ENCODE results near the gene RING1. TPM values are rescaled to one million over a fixed set of nuclear protein-coding genes. Genes with fewer than 3 reads are reported as not detected.
A peak's percentile ranks its signal among the peaks of the same experiment; 100 is the strongest.

RING1 gene
- total and polyA plus RNA-seq, 5 donors, result 30.4 to 38.2 (median 33.7) TPM

DNA sequence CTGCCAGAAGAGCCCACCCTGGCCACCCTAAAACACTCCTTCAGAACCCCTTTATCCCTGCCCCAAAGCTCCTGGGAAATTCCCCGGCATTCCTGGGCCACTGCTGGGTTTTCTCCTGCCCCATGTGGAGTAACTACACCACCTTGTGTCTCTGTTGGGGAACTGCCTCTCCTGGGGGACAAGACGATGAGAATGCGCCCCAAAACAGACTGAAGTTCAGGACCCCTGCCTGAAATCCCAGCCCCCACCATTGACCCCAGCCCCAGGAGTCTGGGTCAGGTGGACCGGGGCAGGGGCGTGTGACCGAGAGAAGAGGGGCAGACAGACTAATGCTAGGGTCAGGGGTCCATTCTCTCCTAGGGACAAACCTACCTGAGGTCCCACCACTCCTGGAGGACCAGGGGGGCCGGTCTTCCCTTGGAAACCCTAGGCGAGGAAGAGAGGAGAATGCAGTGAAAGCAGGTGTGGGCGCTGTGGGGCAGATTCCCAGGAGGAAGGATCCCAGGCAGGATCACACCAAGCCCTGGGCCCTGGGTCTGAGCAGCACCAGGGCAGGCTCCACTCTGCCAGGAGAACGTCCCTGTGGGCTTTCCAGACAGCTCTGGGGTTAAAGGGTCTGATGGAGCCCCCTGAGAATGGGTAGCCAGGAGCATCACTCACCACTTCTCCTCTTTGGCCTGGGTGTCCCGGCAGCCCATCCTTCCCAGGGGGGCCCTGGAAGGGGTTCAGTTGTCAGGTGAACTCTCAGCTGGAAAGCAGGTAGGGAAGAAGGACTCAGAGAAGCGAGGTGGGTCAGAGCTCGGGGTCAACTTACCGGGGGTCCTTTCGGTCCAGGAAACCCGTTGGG, 35.4 kb upstream of the RING1 start:
- Histone ChIP-seq H3K27me3 (ENCODE audit: control insufficient read depth, insufficient read depth) (no peaks in the 10 kb centered on the region), H3K27ac (ENCODE audit: low read length) (no peak overlapping the region), H3K4me3 (ENCODE audit: low read length) (no peak overlapping the region), H3K9me3 (ENCODE audit: control insufficient read depth, low read length) (no peaks in the 10 kb centered on the region), H3K4me1 (ENCODE audit: control insufficient read depth, insufficient read depth, low read length) (no peaks in the 10 kb centered on the region)
- DNase-seq (peak; percentile 8 to 30 (median 14)), ATAC-seq (no peak)
- WGBS, result 73% methylated on average over 16 of the region's 16 CpGs
- intact Hi-C loops (cut with DNase I), result loop anchor here in 2 of 4 donors (5.0 to 10.0 kb wide), 2 partner anchors 69 to 72 kb away; no protein-coding TSS in a partner anchor

DNA sequence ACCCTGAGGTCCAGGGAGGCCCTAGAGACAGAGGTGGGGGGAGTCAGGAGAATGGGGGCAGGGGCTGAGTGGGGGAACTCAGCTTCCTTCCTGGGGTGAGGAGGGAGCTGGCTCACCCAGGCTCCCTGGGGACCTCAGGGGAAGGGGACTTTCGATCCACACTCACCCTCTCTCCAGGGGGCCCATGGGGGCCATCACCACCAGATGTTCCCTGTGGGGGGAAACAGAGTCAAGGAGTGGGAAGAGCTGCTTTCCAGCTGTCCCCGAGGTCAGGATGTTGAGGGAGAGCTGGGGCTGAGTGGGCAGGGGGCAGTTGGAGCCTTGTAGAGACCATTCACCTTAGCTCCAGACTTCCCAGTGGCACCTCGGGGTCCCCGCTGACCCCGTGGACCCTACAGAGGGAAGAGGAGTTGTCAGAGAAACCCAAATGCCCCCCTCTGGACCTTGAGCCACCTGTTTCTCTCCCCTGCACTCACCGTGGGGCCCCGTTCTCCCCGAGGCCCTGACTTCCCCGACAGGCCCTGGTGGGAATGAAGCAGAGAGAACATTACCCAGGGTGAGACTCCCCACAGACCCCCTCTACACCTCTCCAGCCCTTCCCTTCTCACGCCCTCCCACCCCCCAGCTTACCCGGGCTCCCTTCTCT, 34.6 kb upstream of the RING1 start:
- DNase-seq, result peak; percentile 2 to 25 (median 11)
- WGBS, result 75% methylated on average over 11 of the region's 11 CpGs
- Histone ChIP-seq H3K9me3 (ENCODE audit: control insufficient read depth, low read length) (no peaks in the 10 kb centered on the region), H3K4me3 (ENCODE audit: low read length) (no peak overlapping the region), H3K4me1 (ENCODE audit: control insufficient read depth, insufficient read depth, low read length) (no peaks in the 10 kb centered on the region), H3K27me3 (ENCODE audit: control insufficient read depth, insufficient read depth) (no peaks in the 10 kb centered on the region), H3K27ac (ENCODE audit: low read length) (no peak overlapping the region)
- no peak for ATAC-seq
- intact Hi-C loops (cut with DNase I), result loop anchor here in 2 of 4 donors (5.0 to 10.0 kb wide), 2 partner anchors 69 to 71 kb away; no protein-coding TSS in a partner anchor

DNA sequence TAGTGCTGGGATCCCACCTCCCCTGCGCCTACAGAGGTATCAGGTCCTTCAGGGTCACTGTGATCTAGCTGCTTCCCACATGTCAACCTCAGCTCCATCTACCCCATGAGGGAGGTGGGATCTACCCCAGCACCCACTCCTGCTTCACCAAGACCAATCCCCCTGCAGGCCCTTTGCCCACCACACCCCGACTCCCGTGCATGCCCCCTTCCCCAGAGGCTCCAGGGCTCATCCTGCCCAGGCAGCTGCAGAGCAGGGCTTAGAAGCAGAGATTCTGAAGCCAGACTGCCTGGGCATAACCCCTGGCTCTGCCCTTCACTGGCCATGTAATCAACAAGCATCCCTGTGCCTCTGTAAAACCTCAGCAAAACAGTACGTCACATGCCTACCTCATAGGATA, 33.5 kb upstream of the RING1 start:
- peak in 1 of 3 donors; percentile 17 for DNase-seq

DNA sequence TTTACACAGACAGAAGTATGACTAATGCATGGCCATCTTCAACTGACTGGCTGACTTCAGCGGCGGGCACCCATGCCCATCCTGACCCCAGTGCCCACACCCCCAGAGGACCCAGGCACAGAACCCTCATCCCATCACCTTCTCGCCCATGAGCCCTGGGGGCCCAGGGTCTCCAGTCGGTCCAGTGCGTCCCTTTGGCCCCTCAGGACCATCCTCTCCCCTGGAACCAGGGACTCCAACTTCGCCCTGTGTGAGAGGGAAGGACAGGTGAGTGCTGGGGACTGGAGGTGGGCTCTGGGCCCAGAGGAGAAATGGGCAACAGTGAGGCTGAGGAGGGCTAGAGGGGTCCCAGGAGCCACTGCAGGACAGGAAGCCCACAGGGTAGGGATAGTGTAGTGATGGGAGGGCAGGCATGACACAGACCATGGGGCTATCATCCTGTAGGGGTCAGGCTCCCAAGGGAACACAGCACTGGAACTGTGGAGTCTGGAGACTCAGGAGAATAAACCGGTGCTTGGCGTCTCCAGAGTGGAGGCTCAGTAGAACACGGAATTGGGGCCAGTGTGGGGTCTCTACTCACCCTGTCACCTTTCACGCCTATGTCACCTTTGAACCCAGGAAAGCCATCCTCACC, 32.7 kb upstream of the RING1 start:
- 82% methylated on average over 10 of the region's 10 CpGs for WGBS

More for the DNA sequence above, 33.5 kb upstream of the RING1 start:
- 89% methylated on average over 4 of the region's 4 CpGs for WGBS
- Histone ChIP-seq H3K27me3 (ENCODE audit: control insufficient read depth, insufficient read depth) (no peaks in the 10 kb centered on the region), H3K4me3 (ENCODE audit: low read length) (no peak overlapping the region), H3K9me3 (ENCODE audit: control insufficient read depth, low read length) (no peaks in the 10 kb centered on the region), H3K27ac (ENCODE audit: low read length) (no peak overlapping the region), H3K4me1 (ENCODE audit: control insufficient read depth, insufficient read depth, low read length) (no peaks in the 10 kb centered on the region)
- ATAC-seq, result no peak
- intact Hi-C loops (cut with DNase I), result loop anchor here in 2 of 4 donors (5.0 to 10.0 kb wide), 2 partner anchors 68 to 70 kb away; no protein-coding TSS in a partner anchor

DNA sequence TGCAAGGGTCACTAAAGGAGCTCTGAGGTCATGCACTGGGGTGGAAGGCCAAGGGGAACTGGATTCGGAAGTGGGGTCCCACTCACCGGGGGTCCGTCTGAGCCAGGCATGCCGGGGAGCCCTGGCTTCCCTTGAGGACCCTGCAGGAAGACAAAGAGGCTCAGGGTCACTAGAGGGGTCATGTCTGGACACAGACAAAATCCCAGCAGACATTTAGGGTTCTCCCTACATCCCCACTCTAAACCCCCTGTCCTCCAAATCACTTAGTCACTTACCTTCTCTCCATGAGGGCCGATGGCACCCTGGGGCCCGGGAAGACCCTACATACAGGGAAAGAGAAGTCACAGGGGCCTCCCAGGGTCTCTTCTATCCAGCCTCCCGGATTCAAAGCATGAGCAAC, 31.4 kb upstream of the RING1 start:
- H3K4me1 ChIP-seq (ENCODE audit: control insufficient read depth, insufficient read depth, low read length), result no peaks in the 10 kb centered on the region
- H3K4me3 ChIP-seq (ENCODE audit: low read length), result no peak overlapping the region
- H3K27me3 ChIP-seq (ENCODE audit: control insufficient read depth, insufficient read depth), result no peaks in the 10 kb centered on the region
- H3K9me3 ChIP-seq (ENCODE audit: control insufficient read depth, low read length), result no peaks in the 10 kb centered on the region
- WGBS, result 92% methylated on average over 7 of the region's 7 CpGs
- no peak for ATAC-seq
- intact Hi-C loops (cut with DNase I), result loop anchor here in 1 of 4 donors (10.0 kb wide), 1 partner anchor 68 kb away; no protein-coding TSS in a partner anchor
- H3K27ac ChIP-seq (ENCODE audit: low read length), result no peak overlapping the region
- peak in 1 of 3 donors; percentile 30 for DNase-seq

More for the DNA sequence above, 32.7 kb upstream of the RING1 start:
- Histone ChIP-seq H3K27me3 (ENCODE audit: control insufficient read depth, insufficient read depth) (no peaks in the 10 kb centered on the region), H3K9me3 (ENCODE audit: control insufficient read depth, low read length) (no peaks in the 10 kb centered on the region), H3K4me1 (ENCODE audit: control insufficient read depth, insufficient read depth, low read length) (no peaks in the 10 kb centered on the region), H3K4me3 (ENCODE audit: low read length) (no peak overlapping the region), H3K27ac (ENCODE audit: low read length) (no peak overlapping the region)
- DNase-seq (peak in 2 of 3 donors; percentile 4 to 15), ATAC-seq (no peak)
- intact Hi-C loops (cut with DNase I), result loop anchor here in 1 of 4 donors (10.0 kb wide), 1 partner anchor 69 kb away; no protein-coding TSS in a partner anchor

DNA sequence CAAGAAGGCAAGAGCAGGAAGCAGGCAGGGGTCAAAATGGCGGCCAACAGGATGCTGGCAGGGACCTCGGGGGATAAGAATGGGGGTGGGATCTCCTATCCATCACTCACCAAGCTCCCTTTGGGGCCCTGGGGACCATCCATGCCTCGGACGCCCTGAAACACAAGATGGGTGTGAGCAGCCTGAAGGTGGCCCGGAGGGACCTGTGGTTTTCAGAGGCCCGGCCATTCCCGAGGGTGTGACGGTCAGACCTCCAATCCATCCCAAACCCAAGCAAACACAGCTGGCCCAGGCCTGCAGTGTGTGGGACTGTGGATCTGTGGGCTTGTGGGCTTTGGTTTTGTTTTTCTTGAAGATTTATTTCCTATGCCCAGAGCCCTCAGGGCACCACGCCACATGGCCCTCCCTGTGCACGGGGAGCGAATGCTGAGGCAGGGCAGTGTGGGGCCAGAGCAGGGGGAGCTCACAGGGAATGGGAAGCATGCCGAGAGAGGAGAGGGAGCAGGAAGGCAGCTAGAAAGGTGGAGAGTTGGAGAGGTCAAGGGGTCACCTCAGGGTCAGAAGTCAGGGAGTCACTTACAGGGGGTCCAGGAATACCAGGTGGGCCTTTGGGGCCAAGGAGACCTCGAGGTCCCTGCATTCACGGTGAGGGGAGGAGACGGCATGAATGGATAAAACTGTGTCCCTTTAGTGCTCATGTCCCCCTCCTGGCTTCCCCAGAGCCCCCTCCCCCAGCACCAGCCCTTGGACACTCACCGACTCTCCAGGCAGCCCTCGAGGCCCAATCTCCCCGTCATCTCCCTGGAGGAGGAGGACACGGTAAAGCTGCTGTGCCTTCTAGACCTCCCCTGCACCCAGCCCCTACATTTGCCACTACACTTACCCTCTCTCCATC, 30.5 kb upstream of the RING1 start:
- no peaks in the 10 kb centered on the region for H3K9me3 ChIP-seq (ENCODE audit: control insufficient read depth, low read length)
- no peak overlapping the region for H3K27ac ChIP-seq (ENCODE audit: low read length)
- H3K4me3 ChIP-seq (ENCODE audit: low read length), result no peak overlapping the region
- H3K4me1 ChIP-seq (ENCODE audit: control insufficient read depth, insufficient read depth, low read length), result no peaks in the 10 kb centered on the region
- intact Hi-C loops (cut with DNase I), result loop anchor here in 1 of 4 donors (10.0 kb wide), 1 partner anchor 67 kb away; no protein-coding TSS in a partner anchor
- peak; percentile 2 to 36 (median 14) for DNase-seq
- WGBS, result 87% methylated on average over 19 of the region's 19 CpGs
- no peak for ATAC-seq
- H3K27me3 ChIP-seq (ENCODE audit: control insufficient read depth, insufficient read depth), result no peaks in the 10 kb centered on the region

DNA sequence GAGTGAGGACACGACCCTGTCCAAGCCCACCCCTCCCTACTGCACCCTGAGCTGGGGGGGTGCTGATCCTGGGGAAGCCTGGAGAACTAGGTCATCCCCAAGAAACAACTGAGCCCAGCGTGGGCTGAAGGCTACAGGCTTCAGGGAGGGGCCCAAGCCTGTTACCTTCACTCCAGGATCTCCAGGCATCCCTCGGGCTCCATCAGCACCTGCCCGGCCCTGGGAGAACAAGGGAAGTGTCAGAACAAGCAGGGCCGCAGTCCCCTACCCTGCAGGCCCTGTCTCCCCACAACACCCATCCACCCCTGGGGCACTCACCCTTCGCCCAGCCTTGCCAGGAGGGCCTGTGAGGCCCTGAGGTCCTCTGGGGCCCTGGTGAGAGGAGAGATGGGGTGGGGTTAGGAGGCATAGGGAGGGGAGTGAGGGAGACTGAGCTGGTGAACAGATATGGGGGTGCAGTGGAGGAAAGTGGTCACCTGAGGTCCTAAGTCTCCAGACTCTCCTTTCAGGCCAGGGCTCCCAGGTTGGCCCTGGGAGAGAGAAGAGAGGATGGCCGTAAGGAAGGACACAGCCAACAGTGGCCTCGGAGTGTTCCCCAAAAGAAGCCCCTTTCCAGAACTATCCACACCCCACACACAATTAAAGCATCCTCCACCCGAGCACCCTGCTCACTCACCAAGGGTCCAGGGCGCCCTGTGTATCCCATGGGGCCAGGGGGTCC, 29.4 kb upstream of the RING1 start:
- Histone ChIP-seq H3K27me3 (ENCODE audit: control insufficient read depth, insufficient read depth) (no peaks in the 10 kb centered on the region), H3K4me3 (ENCODE audit: low read length) (no peak overlapping the region), H3K4me1 (ENCODE audit: control insufficient read depth, insufficient read depth, low read length) (no peaks in the 10 kb centered on the region), H3K9me3 (ENCODE audit: control insufficient read depth, low read length) (no peaks in the 10 kb centered on the region), H3K27ac (ENCODE audit: low read length) (no peak overlapping the region)
- intact Hi-C loops (cut with DNase I), result loop anchor here in 1 of 4 donors (10.0 kb wide), 1 partner anchor 66 kb away; no protein-coding TSS in a partner anchor
- no peak for ATAC-seq
- peak; percentile 2 to 42 (median 33) for DNase-seq
- 88% methylated on average over 10 of the region's 10 CpGs for WGBS

DNA sequence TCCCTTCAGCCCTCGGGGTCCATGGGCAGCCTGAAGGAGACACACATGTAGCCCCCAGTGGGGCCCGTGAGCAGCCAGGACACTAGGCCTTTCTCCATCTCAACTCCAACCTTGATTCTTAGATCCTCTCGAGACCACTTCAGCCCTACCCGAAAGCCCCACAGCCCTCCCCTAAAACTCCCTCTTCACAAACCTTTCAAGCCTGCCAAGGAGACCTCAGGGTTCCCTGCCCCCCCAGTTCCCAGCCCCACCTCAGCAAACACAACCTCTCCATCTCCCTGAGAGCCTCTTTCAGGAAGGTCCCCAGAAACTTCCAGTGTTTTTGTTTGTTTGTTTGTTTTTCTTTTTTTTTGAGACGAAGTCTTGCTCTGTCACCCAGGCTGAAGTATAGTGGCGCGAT, 27.2 kb upstream of the RING1 start:
- WGBS, result 94% methylated on average over 7 of the region's 7 CpGs
- no peaks in the 10 kb centered on the region for H3K4me1 ChIP-seq (ENCODE audit: control insufficient read depth, insufficient read depth, low read length)
- no peak overlapping the region for H3K4me3 ChIP-seq (ENCODE audit: low read length)
- no peaks in the 10 kb centered on the region for H3K27me3 ChIP-seq (ENCODE audit: control insufficient read depth, insufficient read depth)
- ATAC-seq, result no peak
- DNase-seq, result peak in 2 of 3 donors; percentile 2 to 12
- H3K9me3 ChIP-seq (ENCODE audit: control insufficient read depth, low read length), result no peaks in the 10 kb centered on the region
- intact Hi-C loops (cut with DNase I), result no loop called here
- H3K27ac ChIP-seq (ENCODE audit: low read length), result no peak overlapping the region

DNA sequence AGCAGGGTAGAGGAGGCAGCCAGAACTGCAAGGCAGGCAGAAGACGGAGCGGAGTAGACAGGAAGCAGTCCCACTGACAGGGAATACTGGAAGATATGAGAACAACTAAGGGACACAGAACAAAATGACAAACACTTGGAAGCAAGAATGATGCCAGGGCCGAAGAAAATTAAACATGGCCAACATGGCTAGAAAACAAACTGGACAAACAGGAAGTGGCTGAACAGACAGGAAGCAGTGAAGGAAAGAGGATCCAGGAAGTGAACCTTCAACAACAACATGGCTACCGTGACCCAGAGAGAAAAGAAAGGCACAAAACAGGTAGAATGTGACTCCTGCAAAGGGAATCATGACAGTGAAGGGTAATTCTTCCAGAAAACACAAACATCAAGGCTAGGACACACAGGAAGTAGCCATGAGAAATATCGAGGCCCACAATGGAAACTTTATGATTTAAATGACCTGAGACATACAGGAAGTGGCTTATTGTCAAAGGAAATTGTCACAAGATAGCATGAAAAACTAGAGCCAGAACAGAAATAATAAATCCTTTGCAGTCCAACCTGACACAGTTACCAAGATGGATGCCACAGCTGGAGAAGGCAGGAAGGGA, 25.1 kb upstream of the RING1 start:
- Histone ChIP-seq H3K27ac (ENCODE audit: low read length) (no peak overlapping the region), H3K4me3 (ENCODE audit: low read length) (no peak overlapping the region), H3K4me1 (ENCODE audit: control insufficient read depth, insufficient read depth, low read length) (no peaks in the 10 kb centered on the region), H3K27me3 (ENCODE audit: control insufficient read depth, insufficient read depth) (no peaks in the 10 kb centered on the region), H3K9me3 (ENCODE audit: control insufficient read depth, low read length) (no peaks in the 10 kb centered on the region)
- intact Hi-C loops (cut with DNase I), result no loop called here
- DNase-seq (peak in 1 of 3 donors; percentile 6), ATAC-seq (no peak)
- WGBS, result 63% methylated on average over 5 of the region's 5 CpGs

Data from right cardiac atrium (tissue), 5 donors.